Activated CD4-positive, alpha-beta T cell treated with anti-CD3 and anti-CD28 coated beads, Interleukin-2, amount 50 U/mL, for 16 hours (primary cell): ENCODE results near the gene HEPN1.

Experiments used
- DNase-seq: peaks from one replicate; pipeline ENCODE4 v3.0.0-alpha.2; 2020

Gene HEPN1

GRCh38 chr11:124886476-124886875, 32.6 kb upstream of the HEPN1 start:
- DNase-seq: no peak

- no peak for DNase-seq
Observed at GRCh38 chr11:124886978-124887666, 31.9 kb upstream of the HEPN1 start.

- no peak for DNase-seq
Observed at GRCh38 chr11:124887667-124888013, 31.4 kb upstream of the HEPN1 start.

GRCh38 chr11:124889191-124890091, 29.6 kb upstream of the HEPN1 start:
- no peak for DNase-seq

- DNase-seq: no peak
Observed at GRCh38 chr11:124890151-124890550, 28.9 kb upstream of the HEPN1 start.

- no peak for DNase-seq
Observed at GRCh38 chr11:124890683-124891372, 28.2 kb upstream of the HEPN1 start.

GRCh38 chr11:124891373-124891861, 27.6 kb upstream of the HEPN1 start:
- no peak for DNase-seq

- DNase-seq: no peak
Observed at GRCh38 chr11:124892146-124892545, 26.9 kb upstream of the HEPN1 start.

GRCh38 chr11:124892750-124893454, 26.1 kb upstream of the HEPN1 start:
- no peak for DNase-seq

GRCh38 chr11:124893781-124894401, 25.2 kb upstream of the HEPN1 start:
- no peak for DNase-seq

GRCh38 chr11:124894606-124895430, 24.2 kb upstream of the HEPN1 start:
- DNase-seq: no peak

- no peak for DNase-seq
Observed at GRCh38 chr11:124895471-124895971, 23.5 kb upstream of the HEPN1 start.

- no peak for DNase-seq
Observed at GRCh38 chr11:124896071-124896750, 22.8 kb upstream of the HEPN1 start.

- no peak for DNase-seq
Observed at GRCh38 chr11:124896821-124897391, 22.1 kb upstream of the HEPN1 start.

- DNase-seq: no peak
Observed at GRCh38 chr11:124897674-124898262, 21.3 kb upstream of the HEPN1 start, which contains the start of gene ROBO4. ROBO4 (minus strand) TSS chr11:124897865; CDS start chr11:124897795, 70 bp downstream.

GRCh38 chr11:124898263-124898680, 20.8 kb upstream of the HEPN1 start:
- no peak for DNase-seq

GRCh38 chr11:124898711-124899110, 20.3 kb upstream of the HEPN1 start:
- DNase-seq: no peak

GRCh38 chr11:124899383-124900145, 19.5 kb upstream of the HEPN1 start:
- DNase-seq: no peak

- no peak for DNase-seq
Observed at GRCh38 chr11:124900464-124900863, 18.6 kb upstream of the HEPN1 start.
